Suprapubic skin (tissue), 4 donors: ENCODE results near the gene TBC1D16. TPM values are rescaled to one million over a fixed set of nuclear protein-coding genes. Genes with fewer than 3 reads are reported as not detected.

Source experiments
- DNase-seq, 2 donors: peaks; one replicate each; pipeline ENCODE4 v3.0.0-alpha.2; 2019; ENCODE audit warnings: low spot score in 2 of 2
- H3K27ac ChIP-seq: fragments of 200-600 bp; sonication (generic); one replicate; pipeline ENCODE4 v1.5.1; 2019
- H3K27me3 ChIP-seq: fragments of 200-600 bp; sonication (generic); one replicate; pipeline ENCODE4 v1.5.1; 2019
- H3K36me3 ChIP-seq: fragments of 200-600 bp; sonication (generic); one replicate; pipeline ENCODE4 v1.5.1; 2019
- H3K4me1 ChIP-seq: fragments of 200-600 bp; sonication (generic); one replicate; pipeline ENCODE4 v1.5.1; 2019
- H3K4me3 ChIP-seq: fragments of 200-600 bp; sonication (generic); one replicate; pipeline ENCODE4 v1.5.1; 2019; ENCODE audit warnings: mild to moderate bottlenecking
- H3K9me3 ChIP-seq: fragments of 200-600 bp; sonication (generic); one replicate; pipeline ENCODE4 v1.5.1; 2019
- EP300 ChIP-seq: sonication (generic); formaldehyde crosslinking; IDR thresholded peaks from one replicate; pipeline ENCODE4 v1.6.1; 2017; ENCODE audit warnings: antibody characterized with exemption
- POLR2A ChIP-seq, 2 donors: fragments of 450-650 bp; IDR thresholded peaks; one replicate each; pipeline ENCODE4 v1.6.1; 2017; ENCODE audit warnings: antibody characterized with exemption in 2 of 2, mild to moderate bottlenecking in 2 of 2, moderate library complexity in 2 of 2
- POLR2AphosphoS5 ChIP-seq, 3 donors: sonication (generic); formaldehyde crosslinking; IDR thresholded peaks; one replicate each; pipeline ENCODE4 v1.6.1; 2017; ENCODE audit warnings: antibody characterized with exemption in 3 of 3
- WGBS: methylation state at CpG from one replicate; pipeline ENCODE4 v1.1.5; 2018; 5-methylcytosine and 5-hydroxymethylcytosine counted together
- total RNA-seq, 4 donors: library from RNA; depleted of rRNA; stranded (reverse); fragments of >200 nt; gene quantifications; one replicate each; pipeline ENCODE4 v1.1.0, GENCODE V29; 2016
- TF ChIP-seq, protein P1 (sequence below), 2 donors: fragments of 200-600 bp in 1 of 2; fragments of 450-650 bp in 1 of 2; sonication (generic) in 1 of 2; IDR thresholded peaks; one replicate each; pipeline ENCODE4 v1.5.1; 2016 to 2019; ENCODE audit warnings: antibody characterized with exemption in 2 of 2, mild to moderate bottlenecking in 1 of 2, moderate library complexity in 1 of 2

Gene TBC1D16
- total RNA-seq, 4 donors from 2014 or later: 18.6 to 33.6 (median 22.7) TPM

DNA sequence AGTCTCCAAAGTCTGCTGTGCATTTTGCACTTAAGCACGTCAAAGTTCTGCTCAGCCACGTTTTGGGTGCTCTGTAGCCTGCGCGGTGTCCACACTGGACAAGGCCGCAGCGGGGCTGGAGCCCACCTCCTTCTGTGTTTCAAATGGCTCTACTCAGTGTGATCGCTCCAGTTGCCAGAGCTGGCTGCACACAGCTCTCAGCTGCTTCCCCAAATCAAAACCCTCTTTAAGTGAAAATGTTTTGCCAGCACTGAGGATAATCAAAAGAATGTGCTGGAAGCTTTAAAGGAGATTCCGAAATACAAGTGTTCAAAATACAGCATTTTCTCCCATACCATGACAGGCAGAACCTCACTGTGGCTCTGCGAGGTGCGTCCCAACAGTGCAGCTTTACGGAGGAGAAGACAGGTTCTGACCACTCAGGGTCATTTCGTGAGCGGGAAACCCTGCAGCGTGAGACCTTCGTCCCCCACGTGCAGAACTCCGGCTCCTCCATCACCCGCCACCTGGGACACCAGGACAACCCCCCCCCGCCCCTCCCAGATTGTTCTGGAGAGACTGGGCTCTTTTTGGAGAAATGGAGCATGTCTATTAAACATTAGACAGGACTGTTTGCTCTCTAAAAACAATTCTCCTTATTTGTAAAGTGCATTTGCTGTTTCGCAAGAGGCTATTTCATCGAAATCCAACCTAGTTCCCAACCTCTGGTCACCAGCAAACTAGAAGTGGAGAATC lies 16.6 kb downstream of the TBC1D16 start:
- WGBS: 82% methylated on average over 21 of the region's 21 CpGs
- DNase-seq: no peak
- Histone ChIP-seq H3K4me1 (peaks cover 19% of the 10 kb centered on the region), H3K4me3 (no peak overlapping the region), H3K36me3 (no peaks in the 10 kb centered on the region), H3K27me3 (no peaks in the 10 kb centered on the region), H3K27ac (no peak overlapping the region), H3K9me3 (no peaks in the 10 kb centered on the region)
- TF ChIP-seq, protein P1, sequence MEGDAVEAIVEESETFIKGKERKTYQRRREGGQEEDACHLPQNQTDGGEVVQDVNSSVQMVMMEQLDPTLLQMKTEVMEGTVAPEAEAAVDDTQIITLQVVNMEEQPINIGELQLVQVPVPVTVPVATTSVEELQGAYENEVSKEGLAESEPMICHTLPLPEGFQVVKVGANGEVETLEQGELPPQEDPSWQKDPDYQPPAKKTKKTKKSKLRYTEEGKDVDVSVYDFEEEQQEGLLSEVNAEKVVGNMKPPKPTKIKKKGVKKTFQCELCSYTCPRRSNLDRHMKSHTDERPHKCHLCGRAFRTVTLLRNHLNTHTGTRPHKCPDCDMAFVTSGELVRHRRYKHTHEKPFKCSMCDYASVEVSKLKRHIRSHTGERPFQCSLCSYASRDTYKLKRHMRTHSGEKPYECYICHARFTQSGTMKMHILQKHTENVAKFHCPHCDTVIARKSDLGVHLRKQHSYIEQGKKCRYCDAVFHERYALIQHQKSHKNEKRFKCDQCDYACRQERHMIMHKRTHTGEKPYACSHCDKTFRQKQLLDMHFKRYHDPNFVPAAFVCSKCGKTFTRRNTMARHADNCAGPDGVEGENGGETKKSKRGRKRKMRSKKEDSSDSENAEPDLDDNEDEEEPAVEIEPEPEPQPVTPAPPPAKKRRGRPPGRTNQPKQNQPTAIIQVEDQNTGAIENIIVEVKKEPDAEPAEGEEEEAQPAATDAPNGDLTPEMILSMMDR (IDR thresholded peaks at IDR 0.05): no peak
- TF ChIP-seq EP300 (no peak), POLR2AphosphoS5 (IDR thresholded peaks at IDR 0.05) (no peak), POLR2A (IDR thresholded peaks at IDR 0.05) (no peak)

GRCh38 chr17:80017226-80018010 lies 18.3 kb downstream of the TBC1D16 start:
- DNase-seq: no peak
- TF ChIP-seq POLR2A (IDR thresholded peaks at IDR 0.05): no peak
- TF ChIP-seq, protein P1 (IDR thresholded peaks at IDR 0.05): no peak
- TF ChIP-seq POLR2AphosphoS5 (IDR thresholded peaks at IDR 0.05): no peak
- no peak for TF ChIP-seq EP300
- WGBS: 91% methylated on average over 17 of the region's 18 CpGs

DNA sequence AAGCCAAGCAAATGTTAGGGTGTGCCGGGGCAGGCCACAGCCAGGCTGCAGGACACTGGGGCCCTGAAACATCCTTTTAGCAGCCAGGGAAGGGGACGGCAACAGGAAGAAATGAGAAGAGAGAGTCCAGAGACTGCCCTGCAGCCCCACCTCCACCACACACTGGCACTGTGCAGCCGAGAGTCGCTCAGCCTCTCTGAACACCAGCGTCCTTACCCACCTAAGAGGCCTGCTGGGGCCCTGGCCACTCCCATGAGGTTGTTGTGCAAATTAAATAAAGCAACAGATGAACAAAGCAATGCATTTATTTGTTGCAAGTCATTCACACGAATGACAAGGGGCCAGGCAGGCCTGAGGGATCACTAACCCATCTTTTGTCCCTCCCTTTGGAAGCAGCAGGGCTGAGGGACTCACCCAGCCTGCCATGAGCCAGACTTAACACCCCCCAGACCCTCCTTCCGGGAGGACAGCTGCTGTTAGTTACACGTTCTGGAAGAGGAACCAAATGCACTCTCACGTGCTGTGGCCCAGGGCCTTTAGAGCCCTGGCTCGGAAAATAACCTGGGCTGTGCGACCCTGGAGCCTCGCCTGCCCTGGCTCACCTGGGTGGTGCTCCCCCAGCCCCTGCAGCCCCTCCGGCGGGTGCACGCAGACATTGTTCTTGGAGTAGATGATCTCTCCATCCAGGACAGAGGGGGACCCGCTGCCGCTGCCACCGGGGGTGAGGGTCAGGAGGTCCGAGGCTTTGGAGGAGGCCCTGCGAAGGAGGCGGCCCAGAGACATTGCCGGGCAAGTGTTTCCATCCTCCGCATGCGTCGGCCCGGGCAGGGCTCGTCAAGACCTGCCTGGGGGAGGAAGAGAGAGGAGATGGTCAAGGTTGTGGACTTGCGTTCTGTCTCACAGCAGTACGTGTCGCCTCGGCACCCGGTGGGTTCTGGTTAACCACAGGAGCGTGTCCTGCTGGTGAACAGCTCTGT lies 22.6 kb downstream of the TBC1D16 start:
- Histone ChIP-seq H3K4me3 (no peak overlapping the region), H3K27me3 (no peaks in the 10 kb centered on the region), H3K36me3 (peaks cover 37% of the 10 kb centered on the region), H3K4me1 (peaks cover 10% of the 10 kb centered on the region), H3K9me3 (no peaks in the 10 kb centered on the region), H3K27ac (no peak overlapping the region)
- TF ChIP-seq, protein P1 (IDR thresholded peaks at IDR 0.05): no peak
- no peak for TF ChIP-seq POLR2AphosphoS5 (IDR thresholded peaks at IDR 0.05)
- no peak for TF ChIP-seq POLR2A (IDR thresholded peaks at IDR 0.05)
- no peak for TF ChIP-seq EP300
- 89% methylated on average over 17 of the region's 33 CpGs for WGBS
- DNase-seq: no peak

More at GRCh38 chr17:80017226-80018010, 18.3 kb downstream of the TBC1D16 start:
- H3K27me3 ChIP-seq: no peaks in the 10 kb centered on the region
- H3K4me1 ChIP-seq: peaks cover 9% of the 10 kb centered on the region
- no peak overlapping the region for H3K27ac ChIP-seq
- H3K9me3 ChIP-seq: no peaks in the 10 kb centered on the region
- no peak overlapping the region for H3K4me3 ChIP-seq
- peaks cover 11% of the 10 kb centered on the region for H3K36me3 ChIP-seq

- Histone ChIP-seq H3K9me3 (no peaks in the 10 kb centered on the region), H3K27me3 (no peaks in the 10 kb centered on the region), H3K4me1 (peaks cover 10% of the 10 kb centered on the region), H3K27ac (no peak overlapping the region), H3K36me3 (peaks cover 42% of the 10 kb centered on the region), H3K4me3 (no peak overlapping the region)
- TF ChIP-seq EP300: no peak
- TF ChIP-seq, protein P1 (IDR thresholded peaks at IDR 0.05): no peak
- no peak for TF ChIP-seq POLR2A (IDR thresholded peaks at IDR 0.05)
- TF ChIP-seq POLR2AphosphoS5 (IDR thresholded peaks at IDR 0.05): no peak
- DNase-seq: no peak
- 83% methylated on average over 10 of the region's 10 CpGs for WGBS
Measured at GRCh38 chr17:80011989-80012555, 23.6 kb downstream of the TBC1D16 start.
